HG02759 (cell line): ENCODE data around the gene DDX53.

Experiments
- ATAC-seq: cut with Tn5 transposase; IDR thresholded peaks from one replicate; pipeline ENCODE4 v1.9.1; 2021; ENCODE audit warnings: mild to moderate bottlenecking, moderate library complexity; ENCODE audit not compliant: unreplicated experiment

DDX53 gene

DNA sequence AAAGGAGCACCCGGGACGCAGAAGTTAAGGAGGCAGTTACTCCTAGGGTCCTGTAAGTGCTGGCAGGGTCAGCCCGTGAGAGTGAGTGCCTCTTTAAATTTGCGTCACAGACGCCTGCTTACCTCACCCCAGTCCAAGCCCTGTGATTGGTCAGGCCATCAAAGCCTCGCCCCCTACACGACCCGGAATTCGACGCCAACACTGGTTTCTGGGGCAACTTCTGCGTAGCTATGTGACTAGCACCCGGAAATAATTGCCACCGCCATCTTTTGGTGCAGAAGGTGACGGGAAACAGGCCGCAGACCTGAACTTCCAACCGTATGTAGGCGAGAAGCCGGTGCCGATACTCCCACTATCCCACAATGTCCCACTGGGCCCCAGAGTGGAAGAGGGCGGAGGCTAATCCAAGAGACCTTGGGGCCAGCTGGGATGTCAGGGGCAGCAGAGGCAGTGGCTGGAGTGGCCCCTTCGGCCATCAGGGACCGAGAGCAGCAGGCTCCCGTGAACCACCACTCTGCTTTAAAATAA is at the start of gene DDX53:
TSS of gene DDX53 (plus strand) at position 265 of the 528 bp plus-strand sequence. CDS start at position 363, 98 bp downstream.
- no peak for ATAC-seq

GRCh38 chrX:22950269-22951266 is 49.2 kb upstream of the DDX53 start:
- ATAC-seq, result no peak

DNA sequence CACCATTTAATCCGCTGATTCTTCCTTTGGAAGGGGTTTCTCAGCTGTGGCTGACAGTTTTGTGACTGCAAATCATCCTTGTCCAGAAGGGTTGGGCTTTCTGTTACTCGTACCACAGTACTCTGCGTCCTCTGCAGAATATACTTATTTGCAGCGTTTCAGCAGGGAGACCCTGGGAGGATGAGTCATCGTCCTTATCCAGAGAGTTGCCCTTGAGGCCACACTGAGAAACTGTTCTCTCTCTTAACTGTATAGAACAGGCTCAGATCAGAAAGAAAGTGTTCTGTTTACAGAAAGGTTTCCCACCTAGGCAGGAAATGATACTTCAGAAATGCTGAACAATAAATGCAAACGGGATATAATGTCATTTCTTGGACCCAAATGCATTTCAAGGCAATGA is 47.8 kb upstream of the DDX53 start:
- ATAC-seq, result no peak

- ATAC-seq, result no peak
Measured at GRCh38 chrX:22958250-22958649, 41.5 kb upstream of the DDX53 start.

DNA sequence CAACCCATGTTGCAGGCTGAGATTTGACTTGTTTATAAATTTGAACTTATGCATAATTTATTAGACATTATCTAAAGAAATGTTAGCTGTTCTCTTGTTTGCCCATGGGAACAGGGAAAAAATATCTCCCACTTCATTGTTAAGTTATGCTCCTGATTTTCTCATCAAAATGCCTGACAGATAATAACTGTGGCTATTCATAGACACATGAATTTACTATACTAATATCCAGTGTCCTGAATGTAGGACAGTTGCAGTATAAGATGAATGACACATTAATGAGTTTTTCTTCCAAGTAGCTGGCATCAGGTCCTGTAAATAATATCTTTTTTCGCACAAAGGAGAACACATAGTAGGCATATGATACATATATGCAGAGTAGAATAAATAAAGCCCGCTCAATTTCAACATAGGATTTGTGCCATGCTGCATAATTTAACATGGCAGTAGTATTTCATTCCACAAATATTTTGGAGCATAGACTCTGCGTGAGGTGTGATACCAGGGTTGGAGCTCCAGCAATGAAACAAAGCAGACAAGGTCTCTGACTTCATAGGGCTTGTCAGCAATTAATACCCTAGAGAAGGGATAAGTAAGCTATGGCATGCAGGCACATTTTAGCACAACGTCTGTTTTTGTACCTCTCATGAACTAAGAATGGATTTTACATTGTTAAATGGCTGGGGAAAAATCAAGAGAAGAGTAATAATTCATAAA is 40.4 kb upstream of the DDX53 start:
- ATAC-seq, result no peak

DNA sequence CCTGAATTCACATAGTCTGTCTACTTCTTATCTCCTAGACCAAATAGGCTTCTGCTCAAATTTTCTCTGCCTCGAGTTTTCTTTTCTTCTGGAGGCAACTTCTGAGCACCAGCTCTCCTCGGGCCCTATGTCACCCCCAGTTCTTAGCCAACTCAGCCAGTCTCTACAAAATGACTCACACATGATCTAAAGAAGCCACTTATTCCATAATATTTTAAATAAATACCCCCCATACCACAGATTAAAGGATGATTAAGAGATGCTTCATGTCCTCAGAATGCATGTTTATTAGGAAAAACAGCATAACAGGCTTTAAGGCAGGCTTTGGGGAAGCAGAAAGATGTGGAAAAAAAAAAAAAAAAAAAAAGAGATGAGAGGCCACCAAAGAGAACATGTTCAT is 36.6 kb upstream of the DDX53 start:
- no peak for ATAC-seq

DNA sequence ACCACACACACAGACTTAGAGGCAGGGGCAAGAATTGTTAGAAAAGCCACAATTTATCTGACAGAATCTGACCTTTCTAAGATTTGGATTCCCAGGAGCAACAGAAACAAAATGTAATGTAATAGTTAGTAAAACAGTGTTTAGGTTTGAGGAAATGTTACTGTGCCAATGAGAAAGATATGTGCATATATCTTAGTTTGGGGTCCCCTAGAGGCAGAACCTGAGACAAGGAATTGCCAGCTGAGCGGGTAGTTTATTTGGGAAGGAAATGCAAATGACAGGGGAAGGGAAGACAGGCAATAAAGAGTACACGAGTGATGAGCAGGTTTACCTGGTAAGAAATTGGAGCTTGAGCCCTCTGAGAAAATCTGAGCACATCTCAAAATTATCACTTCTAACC is 31.3 kb upstream of the DDX53 start:
- no peak for ATAC-seq

DNA sequence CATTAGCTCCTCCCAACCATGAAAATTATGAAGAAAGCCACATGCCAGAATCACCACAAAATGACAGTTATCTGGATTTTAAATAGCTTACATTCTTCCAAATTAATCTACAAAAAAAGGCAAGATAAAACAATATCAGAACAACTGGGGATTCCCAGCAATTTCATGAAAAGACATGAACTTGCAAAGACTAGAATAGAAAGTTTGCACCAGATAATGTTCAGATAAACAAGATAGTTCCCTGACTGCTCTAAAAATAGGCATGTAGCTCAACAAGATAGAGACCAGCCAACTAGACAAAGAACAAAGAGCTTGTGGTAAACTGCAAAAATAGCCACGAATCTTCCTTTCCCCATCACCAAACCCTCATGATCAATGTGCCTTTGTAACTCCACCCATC is 30.3 kb upstream of the DDX53 start:
- ATAC-seq, result no peak

GRCh38 chrX:22970861-22971260 is 28.9 kb upstream of the DDX53 start:
- ATAC-seq, result no peak

DNA sequence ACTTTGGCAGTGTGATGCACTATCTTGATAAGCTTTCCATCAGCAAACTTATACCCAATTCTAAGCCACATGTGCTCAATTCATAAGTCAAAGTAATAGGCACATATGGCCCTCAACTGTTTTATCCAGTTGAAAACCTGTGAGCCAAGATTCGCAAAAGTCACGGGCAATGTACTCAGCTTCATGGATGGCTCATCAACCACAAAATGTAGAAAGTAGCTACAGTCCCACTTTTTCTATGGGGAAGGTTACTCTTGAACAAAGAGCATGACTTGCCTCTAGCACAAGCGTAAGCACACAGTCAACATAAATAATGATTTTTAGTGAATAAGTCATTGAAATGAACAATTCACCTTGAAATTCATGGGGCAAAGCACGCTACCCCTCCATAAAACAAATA is 25.1 kb upstream of the DDX53 start:
- ATAC-seq, result no peak

GRCh38 chrX:22975786-22976185 is 24.0 kb upstream of the DDX53 start:
- ATAC-seq, result no peak

DNA sequence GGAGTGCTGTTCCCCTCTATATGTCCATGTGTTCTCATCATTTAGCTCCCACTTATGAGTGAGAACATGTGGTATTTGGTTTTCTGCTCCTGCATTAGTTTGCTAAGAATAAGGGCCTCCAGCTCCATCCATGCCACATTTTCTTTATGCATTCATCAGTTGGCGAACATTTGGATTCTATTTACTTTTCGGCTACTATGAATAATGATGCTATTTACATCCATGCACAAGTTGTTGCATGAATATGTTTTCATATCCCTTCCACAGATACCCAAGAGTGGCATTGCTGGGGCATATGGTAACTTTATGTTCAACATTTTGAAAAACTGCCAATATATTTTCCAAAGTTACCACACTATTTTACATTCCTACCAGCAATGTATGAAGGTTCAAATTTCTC is 13.8 kb upstream of the DDX53 start:
- ATAC-seq, result no peak

GRCh38 chrX:22987452-22987851 is 12.3 kb upstream of the DDX53 start:
- no peak for ATAC-seq

DNA sequence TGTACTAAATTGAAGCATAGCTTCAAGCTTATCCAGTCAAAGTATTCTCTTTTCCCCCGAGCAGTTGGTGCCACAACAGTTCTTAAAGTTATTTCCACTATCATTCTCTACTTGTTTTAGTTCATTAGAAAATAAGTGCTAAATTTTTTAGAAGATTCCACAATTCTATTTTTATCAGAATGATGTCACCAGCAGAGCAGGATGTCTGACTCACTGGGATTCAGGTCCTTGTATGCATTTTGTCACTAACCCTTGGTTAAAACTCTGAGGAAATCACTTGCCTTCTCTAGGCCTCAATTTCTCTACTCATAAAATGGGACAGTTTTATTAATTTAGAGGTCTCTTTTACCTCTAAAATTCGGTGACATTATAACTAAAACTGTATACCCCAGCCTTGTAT is 3.4 kb downstream of the DDX53 start:
- ATAC-seq, result no peak

- no peak for ATAC-seq
Measured at GRCh38 chrX:23008431-23009099, 8.8 kb downstream of the DDX53 start.

DNA sequence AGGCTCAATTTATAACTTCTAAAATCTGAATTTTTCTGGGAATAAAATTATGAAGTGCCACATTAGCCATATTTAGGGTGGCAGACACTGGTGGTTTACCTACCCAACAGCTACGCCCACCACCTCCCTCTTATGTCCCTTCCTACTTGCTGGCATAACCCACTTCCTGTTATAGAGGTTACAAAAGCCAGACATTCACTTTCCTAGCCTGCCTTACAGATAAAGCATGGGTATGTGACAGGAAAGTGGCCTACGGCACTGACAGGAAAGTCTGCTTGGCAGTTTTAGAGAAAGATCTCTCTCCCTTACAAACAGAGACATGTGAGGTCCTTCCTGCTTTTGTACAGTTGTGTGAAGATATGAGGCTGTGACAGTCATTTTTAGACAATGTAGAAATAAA is 12.4 kb downstream of the DDX53 start:
- no peak for ATAC-seq

GRCh38 chrX:23012636-23013035 is 12.9 kb downstream of the DDX53 start:
- no peak for ATAC-seq

- ATAC-seq, result no peak
Measured at GRCh38 chrX:23013366-23013765, 13.6 kb downstream of the DDX53 start.

- no peak for ATAC-seq
Measured at GRCh38 chrX:23031600-23031999, 31.8 kb downstream of the DDX53 start.

DNA sequence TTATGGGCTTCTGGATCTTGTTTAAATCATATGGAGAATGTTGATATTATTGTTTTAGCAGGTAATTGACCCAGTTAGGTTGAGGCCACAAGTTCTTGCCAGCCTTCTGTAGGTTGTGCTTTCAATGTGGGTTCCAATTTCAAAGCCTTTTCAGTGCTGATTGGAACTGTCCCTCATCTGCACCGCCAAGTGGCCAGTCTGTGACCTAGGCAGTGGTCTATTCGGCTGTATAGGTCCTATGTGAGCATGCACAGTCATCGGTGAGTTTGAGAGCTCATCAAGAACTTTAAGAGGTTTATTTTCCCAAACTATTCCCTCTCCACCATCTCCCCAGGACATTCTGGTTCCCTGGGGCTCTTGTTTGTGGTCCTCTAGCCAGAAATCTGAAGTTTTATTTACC is 35.7 kb downstream of the DDX53 start:
- no peak for ATAC-seq

- no peak for ATAC-seq
Measured at GRCh38 chrX:23046443-23046842, 46.7 kb downstream of the DDX53 start.
